ENCODE data around the gene SCGB3A2. TPM values are rescaled to one million over a fixed set of nuclear protein-coding genes. Genes with fewer than 3 reads are reported as not detected.

Gene SCGB3A2
- polyA plus RNA-seq, 3 donors = 1.3 to 15.9 (median 9.3) TPM

- no peaks in the 10 kb centered on the region for H3K79me2 ChIP-seq (ENCODE audit: insufficient read depth, low read length)
- intact Hi-C loops (cut with micrococcal nuclease) = loop anchor here in 1 of 2 donors (10.0 kb wide), 1 partner anchor 81 kb away; no protein-coding TSS in a partner anchor
- no peak overlapping the region for H2AFZ ChIP-seq (ENCODE audit: insufficient read depth, low read depth, low read length, poor library complexity, severe bottlenecking)
- no peak for DNase-seq
- H3K4me3 ChIP-seq (replicated peaks in 1 of 3; ENCODE audit: low read depth in 2 of 3, low read length in 3 of 3) = no peak overlapping the region
- H3K4me1 ChIP-seq (ENCODE audit: control insufficient read depth in 1 of 2, insufficient read depth in 2 of 2, low read length in 2 of 2) = peaks cover 0 to 5% of the 10 kb centered on the region in 2 donors
- H3K27me3 Mint-ChIP-seq (ENCODE audit: low read depth in 3 of 3) = no peaks in the 10 kb centered on the region
- H3K27me3 ChIP-seq (ENCODE audit: control insufficient read depth in 2 of 2, insufficient read depth in 2 of 2, low read length in 2 of 2) = no peaks in the 10 kb centered on the region
- no CpG with 5 or more reads among the region's 3 CpGs for WGBS (ENCODE audit: insufficient coverage)
- no peak overlapping the region for H3K4me3 Mint-ChIP-seq
- H3K4me1 Mint-ChIP-seq = peaks cover 21% of the 10 kb centered on the region
- H3K27ac ChIP-seq (ENCODE audit: low read depth in 1 of 2, low read length in 2 of 2) = no peak overlapping the region
- no peaks in the 10 kb centered on the region for H3K36me3 ChIP-seq (replicated peaks in 1 of 2; ENCODE audit: control insufficient read depth in 1 of 2, insufficient read depth in 2 of 2, low read length in 2 of 2)
- TF ChIP-seq, protein P1, sequence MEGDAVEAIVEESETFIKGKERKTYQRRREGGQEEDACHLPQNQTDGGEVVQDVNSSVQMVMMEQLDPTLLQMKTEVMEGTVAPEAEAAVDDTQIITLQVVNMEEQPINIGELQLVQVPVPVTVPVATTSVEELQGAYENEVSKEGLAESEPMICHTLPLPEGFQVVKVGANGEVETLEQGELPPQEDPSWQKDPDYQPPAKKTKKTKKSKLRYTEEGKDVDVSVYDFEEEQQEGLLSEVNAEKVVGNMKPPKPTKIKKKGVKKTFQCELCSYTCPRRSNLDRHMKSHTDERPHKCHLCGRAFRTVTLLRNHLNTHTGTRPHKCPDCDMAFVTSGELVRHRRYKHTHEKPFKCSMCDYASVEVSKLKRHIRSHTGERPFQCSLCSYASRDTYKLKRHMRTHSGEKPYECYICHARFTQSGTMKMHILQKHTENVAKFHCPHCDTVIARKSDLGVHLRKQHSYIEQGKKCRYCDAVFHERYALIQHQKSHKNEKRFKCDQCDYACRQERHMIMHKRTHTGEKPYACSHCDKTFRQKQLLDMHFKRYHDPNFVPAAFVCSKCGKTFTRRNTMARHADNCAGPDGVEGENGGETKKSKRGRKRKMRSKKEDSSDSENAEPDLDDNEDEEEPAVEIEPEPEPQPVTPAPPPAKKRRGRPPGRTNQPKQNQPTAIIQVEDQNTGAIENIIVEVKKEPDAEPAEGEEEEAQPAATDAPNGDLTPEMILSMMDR (IDR thresholded peaks at IDR 0.05) = no peak
- H3K4me2 ChIP-seq (replicated peaks; ENCODE audit: extremely low read depth, low read length, poor library complexity, severe bottlenecking) = no peak overlapping the region
- H3K9me3 Mint-ChIP-seq = no peaks in the 10 kb centered on the region
- no peaks in the 10 kb centered on the region for H3K36me3 Mint-ChIP-seq
- no peak overlapping the region for H3K27ac Mint-ChIP-seq
- no peak overlapping the region for H3K9ac ChIP-seq (ENCODE audit: insufficient read depth, low read length, poor library complexity, severe bottlenecking)
- H3K9me3 ChIP-seq (replicated peaks in 1 of 2; ENCODE audit: control insufficient read depth in 1 of 2, insufficient read depth in 1 of 2, low read length in 2 of 2) = no peaks in the 10 kb centered on the region
- H4K20me1 ChIP-seq (ENCODE audit: insufficient read depth, low read length) = no peaks in the 10 kb centered on the region
Measured at GRCh38 chr5:147853372-147853987, 25.0 kb upstream of the SCGB3A2 start.

DNA sequence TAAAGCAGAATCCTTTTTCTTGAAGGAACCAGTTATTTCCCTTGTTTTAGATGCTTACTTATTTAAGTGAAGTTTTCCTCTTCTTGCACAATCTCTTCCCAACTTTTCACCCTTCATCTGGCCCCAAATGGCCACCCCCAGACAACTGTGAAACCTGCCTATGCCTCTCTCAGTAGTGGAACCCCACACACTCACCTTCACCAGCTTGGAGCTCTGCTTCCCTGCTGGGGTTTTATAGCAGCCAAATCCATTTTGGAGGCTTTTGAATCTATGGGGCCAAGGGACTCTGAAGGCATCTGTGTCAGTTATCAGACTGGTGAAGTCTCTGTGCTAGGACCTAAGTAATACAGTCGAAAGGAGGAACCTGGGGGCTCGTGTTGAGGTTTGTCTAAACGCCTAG, 24.2 kb upstream of the SCGB3A2 start:
- TF ChIP-seq, protein P1 (IDR thresholded peaks at IDR 0.05) = no peak
- Histone ChIP-seq H3K4me2 (replicated peaks; ENCODE audit: extremely low read depth, low read length, poor library complexity, severe bottlenecking) (no peak overlapping the region), H3K79me2 (ENCODE audit: insufficient read depth, low read length) (no peaks in the 10 kb centered on the region), H3K27ac (ENCODE audit: low read depth in 1 of 2, low read length in 2 of 2) (no peak overlapping the region), H3K4me1 (ENCODE audit: control insufficient read depth in 1 of 2, insufficient read depth in 2 of 2, low read length in 2 of 2) (peaks cover 0 to 5% of the 10 kb centered on the region in 2 donors), H4K20me1 (ENCODE audit: insufficient read depth, low read length) (no peaks in the 10 kb centered on the region), H3K27me3 (ENCODE audit: control insufficient read depth in 2 of 2, insufficient read depth in 2 of 2, low read length in 2 of 2) (no peaks in the 10 kb centered on the region), H3K4me3 (replicated peaks in 1 of 3; ENCODE audit: low read depth in 2 of 3, low read length in 3 of 3) (no peak overlapping the region), H3K36me3 (replicated peaks in 1 of 2; ENCODE audit: control insufficient read depth in 1 of 2, insufficient read depth in 2 of 2, low read length in 2 of 2) (no peaks in the 10 kb centered on the region), H3K9ac (ENCODE audit: insufficient read depth, low read length, poor library complexity, severe bottlenecking) (no peak overlapping the region), H2AFZ (ENCODE audit: insufficient read depth, low read depth, low read length, poor library complexity, severe bottlenecking) (no peak overlapping the region), H3K9me3 (replicated peaks in 1 of 2; ENCODE audit: control insufficient read depth in 1 of 2, insufficient read depth in 1 of 2, low read length in 2 of 2) (no peaks in the 10 kb centered on the region)
- Mint-ChIP-seq H3K27ac (peak overlapping the region in 1 of 7 donors; percentile 47), H3K4me1 (peaks cover 21% of the 10 kb centered on the region), H3K4me3 (no peak overlapping the region), H3K9me3 (no peaks in the 10 kb centered on the region), H3K27me3 (ENCODE audit: low read depth in 3 of 3) (no peaks in the 10 kb centered on the region), H3K36me3 (no peaks in the 10 kb centered on the region)
- intact Hi-C loops (cut with micrococcal nuclease) = loop anchor here in 1 of 2 donors (10.0 kb wide), 1 partner anchor 80 kb away; no protein-coding TSS in a partner anchor
- 48% methylated on average over 3 of the region's 3 CpGs for WGBS (ENCODE audit: insufficient coverage)
- no peak for DNase-seq
